GM12878 (cell line): ENCODE measurements around the gene CREB3.

Source experiments
- CEBPZ ChIP-seq: fragments of 150-350 bp; IDR thresholded peaks from 2 replicates; pipeline ENCODE4 v1.6.1; 2016; ENCODE audit warnings: low read depth, low read length
- CTCF ChIP-seq, 3 experiments: IDR thresholded peaks in 2 of 3; conservative IDR thresholded peaks in 1 of 3; 2 replicates each; pipeline ENCODE4 v1.5.1; 2011; ENCODE audit warnings: low read depth in 3 of 3, low read length in 3 of 3, mild to moderate bottlenecking in 3 of 3, control low read depth in 2 of 3, moderate library complexity in 2 of 3, inconsistent platforms in 1 of 3, mixed read lengths in 1 of 3; ENCODE audit not compliant: control insufficient read depth in 2 of 3, insufficient read depth in 1 of 3; ENCODE audit errors: extremely low read depth in 1 of 3
- NFIC ChIP-seq: IDR thresholded peaks from 2 replicates; pipeline ENCODE4 v1.6.1; 2012; ENCODE audit warnings: low read depth, mild to moderate bottlenecking, inconsistent platforms, low read length, moderate library complexity
- RAD21 ChIP-seq: IDR thresholded peaks from 2 replicates; pipeline ENCODE4 v1.6.1; 2011; ENCODE audit warnings: mild to moderate bottlenecking, low read depth, low read length, moderate library complexity; ENCODE audit not compliant: insufficient read depth
- SIN3A ChIP-seq: IDR thresholded peaks from 2 replicates; pipeline ENCODE4 v1.6.1; 2012; ENCODE audit warnings: low read depth, low read length, improper control_type of control experiment
- SMC3 ChIP-seq: IDR thresholded peaks from 2 replicates; pipeline ENCODE4 v1.6.1; 2011; ENCODE audit warnings: low read length, improper control_type of control experiment, borderline replicate concordance
- TCF7 ChIP-seq: IDR thresholded peaks from 2 replicates; pipeline ENCODE4 v1.6.1; 2014; ENCODE audit warnings: antibody characterized with exemption, borderline replicate concordance
- YY1 ChIP-seq: IDR thresholded peaks from 2 replicates; pipeline ENCODE4 v1.6.1; 2011; ENCODE audit warnings: low read depth, mild to moderate bottlenecking, low read length
- ZBTB33 ChIP-seq: fragments of 450-650 bp; IDR thresholded peaks from 2 replicates; pipeline ENCODE4 v1.6.1; 2017; ENCODE audit warnings: mild to moderate bottlenecking
- ZNF384 ChIP-seq: IDR thresholded peaks from 2 replicates; pipeline ENCODE4 v1.6.1; 2012; ENCODE audit warnings: low read depth, mild to moderate bottlenecking, low read length, improper control_type of control experiment, borderline replicate concordance
- TF ChIP-seq, protein P1 (sequence below): fragments of 450-650 bp; IDR thresholded peaks from 2 replicates; pipeline ENCODE4 v1.6.1; 2017; ENCODE audit warnings: borderline replicate concordance
- TF ChIP-seq, protein P2 (sequence below): IDR thresholded peaks from 2 replicates; pipeline ENCODE4 v1.6.1; 2012; ENCODE audit warnings: improper control_type of control experiment, low read depth, low read length; ENCODE audit not compliant: insufficient replicate concordance

DNA sequence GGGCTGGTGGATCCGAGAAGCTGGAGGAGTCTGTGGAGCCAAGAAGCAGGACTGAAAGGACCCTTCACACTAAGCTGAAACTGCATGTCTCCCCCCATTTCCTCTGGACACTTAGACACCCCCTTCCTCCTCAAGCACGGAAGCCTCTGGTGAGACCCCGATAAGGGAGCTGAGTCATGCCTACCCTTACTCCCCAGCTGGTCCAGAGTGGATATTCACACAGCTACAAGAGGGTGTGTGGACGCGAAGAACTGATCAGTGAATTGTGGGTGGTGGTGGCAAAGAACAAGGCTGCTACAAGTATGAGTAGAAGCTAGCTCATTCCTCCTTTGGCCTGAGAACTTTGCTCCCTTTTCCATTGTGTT lies 4.8 kb upstream of the CREB3 start:
- TF ChIP-seq, protein P1, sequence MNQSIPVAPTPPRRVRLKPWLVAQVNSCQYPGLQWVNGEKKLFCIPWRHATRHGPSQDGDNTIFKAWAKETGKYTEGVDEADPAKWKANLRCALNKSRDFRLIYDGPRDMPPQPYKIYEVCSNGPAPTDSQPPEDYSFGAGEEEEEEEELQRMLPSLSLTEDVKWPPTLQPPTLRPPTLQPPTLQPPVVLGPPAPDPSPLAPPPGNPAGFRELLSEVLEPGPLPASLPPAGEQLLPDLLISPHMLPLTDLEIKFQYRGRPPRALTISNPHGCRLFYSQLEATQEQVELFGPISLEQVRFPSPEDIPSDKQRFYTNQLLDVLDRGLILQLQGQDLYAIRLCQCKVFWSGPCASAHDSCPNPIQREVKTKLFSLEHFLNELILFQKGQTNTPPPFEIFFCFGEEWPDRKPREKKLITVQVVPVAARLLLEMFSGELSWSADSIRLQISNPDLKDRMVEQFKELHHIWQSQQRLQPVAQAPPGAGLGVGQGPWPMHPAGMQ = no peak
- no peak for TF ChIP-seq SIN3A
- TF ChIP-seq CEBPZ = no peak
- TF ChIP-seq YY1 = no peak
- no peak for TF ChIP-seq ZBTB33
- no peak for TF ChIP-seq CTCF (IDR thresholded peaks at IDR 0.05 in 2 of 3, conservative IDR thresholded peaks at IDR 0.05 in 1 of 3; ENCODE audit: control insufficient read depth in 2 of 3, extremely low read depth in 1 of 3, insufficient read depth in 1 of 3, low read depth in 3 of 3, low read length in 3 of 3)
- TF ChIP-seq, protein P2, sequence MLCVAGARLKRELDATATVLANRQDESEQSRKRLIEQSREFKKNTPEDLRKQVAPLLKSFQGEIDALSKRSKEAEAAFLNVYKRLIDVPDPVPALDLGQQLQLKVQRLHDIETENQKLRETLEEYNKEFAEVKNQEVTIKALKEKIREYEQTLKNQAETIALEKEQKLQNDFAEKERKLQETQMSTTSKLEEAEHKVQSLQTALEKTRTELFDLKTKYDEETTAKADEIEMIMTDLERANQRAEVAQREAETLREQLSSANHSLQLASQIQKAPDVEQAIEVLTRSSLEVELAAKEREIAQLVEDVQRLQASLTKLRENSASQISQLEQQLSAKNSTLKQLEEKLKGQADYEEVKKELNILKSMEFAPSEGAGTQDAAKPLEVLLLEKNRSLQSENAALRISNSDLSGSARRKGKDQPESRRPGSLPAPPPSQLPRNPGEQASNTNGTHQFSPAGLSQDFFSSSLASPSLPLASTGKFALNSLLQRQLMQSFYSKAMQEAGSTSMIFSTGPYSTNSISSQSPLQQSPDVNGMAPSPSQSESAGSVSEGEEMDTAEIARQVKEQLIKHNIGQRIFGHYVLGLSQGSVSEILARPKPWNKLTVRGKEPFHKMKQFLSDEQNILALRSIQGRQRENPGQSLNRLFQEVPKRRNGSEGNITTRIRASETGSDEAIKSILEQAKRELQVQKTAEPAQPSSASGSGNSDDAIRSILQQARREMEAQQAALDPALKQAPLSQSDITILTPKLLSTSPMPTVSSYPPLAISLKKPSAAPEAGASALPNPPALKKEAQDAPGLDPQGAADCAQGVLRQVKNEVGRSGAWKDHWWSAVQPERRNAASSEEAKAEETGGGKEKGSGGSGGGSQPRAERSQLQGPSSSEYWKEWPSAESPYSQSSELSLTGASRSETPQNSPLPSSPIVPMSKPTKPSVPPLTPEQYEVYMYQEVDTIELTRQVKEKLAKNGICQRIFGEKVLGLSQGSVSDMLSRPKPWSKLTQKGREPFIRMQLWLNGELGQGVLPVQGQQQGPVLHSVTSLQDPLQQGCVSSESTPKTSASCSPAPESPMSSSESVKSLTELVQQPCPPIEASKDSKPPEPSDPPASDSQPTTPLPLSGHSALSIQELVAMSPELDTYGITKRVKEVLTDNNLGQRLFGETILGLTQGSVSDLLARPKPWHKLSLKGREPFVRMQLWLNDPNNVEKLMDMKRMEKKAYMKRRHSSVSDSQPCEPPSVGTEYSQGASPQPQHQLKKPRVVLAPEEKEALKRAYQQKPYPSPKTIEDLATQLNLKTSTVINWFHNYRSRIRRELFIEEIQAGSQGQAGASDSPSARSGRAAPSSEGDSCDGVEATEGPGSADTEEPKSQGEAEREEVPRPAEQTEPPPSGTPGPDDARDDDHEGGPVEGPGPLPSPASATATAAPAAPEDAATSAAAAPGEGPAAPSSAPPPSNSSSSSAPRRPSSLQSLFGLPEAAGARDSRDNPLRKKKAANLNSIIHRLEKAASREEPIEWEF = no peak
- no peak for TF ChIP-seq RAD21
- no peak for TF ChIP-seq ZNF384
- no peak for TF ChIP-seq NFIC
- TF ChIP-seq SMC3 = no peak
- TF ChIP-seq TCF7 = no peak
